ENCODE measurements around the gene MCM3.

DNA sequence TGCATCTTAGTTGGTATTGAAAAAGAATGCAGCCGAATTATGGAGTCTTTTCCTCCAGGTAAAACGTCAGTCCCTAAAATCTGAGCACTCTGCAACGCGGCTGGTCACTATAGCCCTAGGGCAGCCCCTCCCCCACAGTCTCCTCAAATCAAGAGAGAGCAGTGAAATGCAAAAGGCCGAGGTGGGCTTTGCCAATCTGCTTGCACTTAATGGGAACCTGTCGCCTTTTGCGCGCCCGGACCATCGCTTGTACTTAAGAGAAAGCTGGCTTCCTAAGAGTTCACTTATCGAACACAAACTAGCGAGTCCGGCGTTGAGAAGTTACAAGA is 447 bp downstream of the MCM3 start:
- TF ChIP-seq POLR2A (IDR thresholded peaks at IDR 0.05), result no peak
- TF ChIP-seq, protein P1, sequence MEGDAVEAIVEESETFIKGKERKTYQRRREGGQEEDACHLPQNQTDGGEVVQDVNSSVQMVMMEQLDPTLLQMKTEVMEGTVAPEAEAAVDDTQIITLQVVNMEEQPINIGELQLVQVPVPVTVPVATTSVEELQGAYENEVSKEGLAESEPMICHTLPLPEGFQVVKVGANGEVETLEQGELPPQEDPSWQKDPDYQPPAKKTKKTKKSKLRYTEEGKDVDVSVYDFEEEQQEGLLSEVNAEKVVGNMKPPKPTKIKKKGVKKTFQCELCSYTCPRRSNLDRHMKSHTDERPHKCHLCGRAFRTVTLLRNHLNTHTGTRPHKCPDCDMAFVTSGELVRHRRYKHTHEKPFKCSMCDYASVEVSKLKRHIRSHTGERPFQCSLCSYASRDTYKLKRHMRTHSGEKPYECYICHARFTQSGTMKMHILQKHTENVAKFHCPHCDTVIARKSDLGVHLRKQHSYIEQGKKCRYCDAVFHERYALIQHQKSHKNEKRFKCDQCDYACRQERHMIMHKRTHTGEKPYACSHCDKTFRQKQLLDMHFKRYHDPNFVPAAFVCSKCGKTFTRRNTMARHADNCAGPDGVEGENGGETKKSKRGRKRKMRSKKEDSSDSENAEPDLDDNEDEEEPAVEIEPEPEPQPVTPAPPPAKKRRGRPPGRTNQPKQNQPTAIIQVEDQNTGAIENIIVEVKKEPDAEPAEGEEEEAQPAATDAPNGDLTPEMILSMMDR (IDR thresholded peaks at IDR 0.05), result no peak
- TF ChIP-seq EP300 (IDR thresholded peaks at IDR 0.05), result no peak

Data from tibial nerve (tissue), 4 donors.